ENCODE results near the gene NFIA.

The NFIA gene

DNA sequence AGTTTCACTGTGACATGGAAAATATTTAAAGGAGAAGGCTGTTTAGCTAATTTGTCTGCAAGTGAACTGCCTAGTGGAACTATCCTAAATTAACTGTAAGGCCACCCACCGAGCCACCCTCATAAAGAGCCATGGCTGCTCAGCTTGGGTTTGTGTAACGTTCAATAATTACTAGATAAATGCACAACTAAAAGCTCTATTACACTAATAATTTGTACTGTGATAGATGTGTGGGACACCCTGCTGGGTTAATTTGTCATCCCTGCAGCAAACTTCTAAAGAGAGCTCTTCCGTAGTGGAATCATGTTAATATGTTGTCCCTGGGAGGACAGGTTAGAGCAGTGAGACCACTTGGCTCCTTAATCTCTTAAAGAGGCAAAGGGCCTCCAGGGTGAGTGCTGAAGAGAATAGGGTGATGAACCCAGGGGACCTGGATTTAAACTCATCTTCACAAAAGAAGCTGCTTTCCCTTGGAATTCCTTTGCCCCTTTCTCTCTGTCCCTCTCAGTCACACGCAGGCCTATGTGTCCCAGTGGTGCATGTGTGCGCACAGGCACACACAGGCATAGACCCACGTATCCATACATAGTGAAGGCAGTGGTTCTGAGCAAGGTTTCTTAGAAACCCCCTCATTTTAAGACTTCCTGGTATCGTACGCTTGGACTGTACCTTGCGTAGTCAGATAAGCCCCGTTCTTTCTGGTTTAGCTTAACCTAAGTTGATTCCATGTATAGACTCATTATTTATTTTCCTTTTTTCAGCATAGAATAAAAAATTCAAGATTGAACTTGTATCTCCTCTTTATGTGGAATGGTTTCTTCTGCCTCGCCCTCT lies 310.3 kb downstream of the NFIA start (continued):
- TF ChIP-seq, protein P1, sequence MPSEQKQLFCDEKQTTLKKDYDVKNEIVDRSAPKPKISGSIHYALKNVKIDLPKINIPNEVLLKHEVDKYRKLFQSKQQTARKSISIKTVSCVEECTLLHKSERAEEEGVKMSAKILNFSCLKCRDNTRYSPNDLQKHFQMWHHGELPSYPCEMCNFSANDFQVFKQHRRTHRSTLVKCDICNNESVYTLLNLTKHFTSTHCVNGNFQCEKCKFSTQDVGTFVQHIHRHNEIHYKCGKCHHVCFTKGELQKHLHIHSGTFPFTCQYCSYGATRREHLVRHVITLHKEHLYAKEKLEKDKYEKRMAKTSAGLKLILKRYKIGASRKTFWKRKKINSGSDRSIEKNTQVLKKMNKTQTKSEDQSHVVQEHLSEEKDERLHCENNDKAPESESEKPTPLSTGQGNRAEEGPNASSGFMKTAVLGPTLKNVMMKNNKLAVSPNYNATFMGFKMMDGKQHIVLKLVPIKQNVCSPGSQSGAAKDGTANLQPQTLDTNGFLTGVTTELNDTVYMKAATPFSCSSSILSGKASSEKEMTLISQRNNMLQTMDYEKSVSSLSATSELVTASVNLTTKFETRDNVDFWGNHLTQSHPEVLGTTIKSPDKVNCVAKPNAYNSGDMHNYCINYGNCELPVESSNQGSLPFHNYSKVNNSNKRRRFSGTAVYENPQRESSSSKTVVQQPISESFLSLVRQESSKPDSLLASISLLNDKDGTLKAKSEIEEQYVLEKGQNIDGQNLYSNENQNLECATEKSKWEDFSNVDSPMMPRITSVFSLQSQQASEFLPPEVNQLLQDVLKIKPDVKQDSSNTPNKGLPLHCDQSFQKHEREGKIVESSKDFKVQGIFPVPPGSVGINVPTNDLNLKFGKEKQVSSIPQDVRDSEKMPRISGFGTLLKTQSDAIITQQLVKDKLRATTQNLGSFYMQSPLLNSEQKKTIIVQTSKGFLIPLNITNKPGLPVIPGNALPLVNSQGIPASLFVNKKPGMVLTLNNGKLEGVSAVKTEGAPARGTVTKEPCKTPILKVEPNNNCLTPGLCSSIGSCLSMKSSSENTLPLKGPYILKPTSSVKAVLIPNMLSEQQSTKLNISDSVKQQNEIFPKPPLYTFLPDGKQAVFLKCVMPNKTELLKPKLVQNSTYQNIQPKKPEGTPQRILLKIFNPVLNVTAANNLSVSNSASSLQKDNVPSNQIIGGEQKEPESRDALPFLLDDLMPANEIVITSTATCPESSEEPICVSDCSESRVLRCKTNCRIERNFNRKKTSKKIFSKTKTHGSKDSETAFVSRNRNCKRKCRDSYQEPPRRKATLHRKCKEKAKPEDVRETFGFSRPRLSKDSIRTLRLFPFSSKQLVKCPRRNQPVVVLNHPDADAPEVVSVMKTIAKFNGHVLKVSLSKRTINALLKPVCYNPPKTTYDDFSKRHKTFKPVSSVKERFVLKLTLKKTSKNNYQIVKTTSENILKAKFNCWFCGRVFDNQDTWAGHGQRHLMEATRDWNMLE (tag by site-specific recombination; conservative IDR thresholded peaks at IDR 0.05; ENCODE audit: low read depth), result no peak
- TF ChIP-seq GLIS1 (tag by site-specific recombination; IDR thresholded peaks at IDR 0.05), result peak; percentile 75
- TF ChIP-seq PRDM6 (tag by site-specific recombination; IDR thresholded peaks at IDR 0.05), result peak; percentile 79
- TF ChIP-seq ZNF623 (tag by site-specific recombination; IDR thresholded peaks at IDR 0.05), result no peak
- TF ChIP-seq FEZF1 (tag by site-specific recombination; IDR thresholded peaks at IDR 0.05), result peak; percentile 84
- TF ChIP-seq ZNF133 (tag by site-specific recombination; IDR thresholded peaks at IDR 0.05), result no peak
- no peak for TF ChIP-seq ZNF362 (tag by site-specific recombination; IDR thresholded peaks at IDR 0.05)
- TF ChIP-seq ZNF561 (tag by site-specific recombination; IDR thresholded peaks at IDR 0.05; ENCODE audit: borderline replicate concordance), result no peak
- TF ChIP-seq YY1 (tag by site-specific recombination; IDR thresholded peaks at IDR 0.05), result no peak
- TF ChIP-seq ZIC2 (tag by site-specific recombination; IDR thresholded peaks at IDR 0.05), result peak; percentile 75

DNA sequence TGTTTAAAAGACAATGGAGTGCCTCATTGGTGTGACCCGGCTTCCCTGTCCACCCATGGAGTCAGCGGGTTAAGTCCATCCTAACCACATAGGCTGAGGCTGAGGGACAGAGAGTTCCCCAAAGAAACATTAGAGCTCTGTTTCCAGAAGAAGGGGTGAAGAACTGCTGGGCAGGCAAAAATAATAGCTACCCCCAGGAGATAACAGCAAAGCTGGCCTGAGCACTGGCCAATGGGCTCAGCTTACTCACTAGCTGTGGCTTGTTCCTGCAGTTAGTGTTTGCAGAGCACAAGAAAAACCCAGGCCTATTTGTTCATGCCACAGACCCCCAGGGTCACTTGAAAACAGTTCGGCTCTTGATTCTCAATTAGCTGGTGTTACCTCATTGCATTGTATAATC lies 311.2 kb downstream of the NFIA start:
- Histone ChIP-seq H3K36me3 (ENCODE audit: control insufficient read depth in 2 of 2, insufficient read depth in 1 of 2, low read length in 2 of 2) (no peaks in the 10 kb centered on the region), H3K9me3 (ENCODE audit: control insufficient read depth, insufficient read depth, low read depth, low read length) (no peaks in the 10 kb centered on the region), H3K4me3 (ENCODE audit: low read depth, low read length) (no peak overlapping the region), H3K27ac (ENCODE audit: extremely low read depth, low read depth, low read length) (no peak overlapping the region), H3K4me1 (ENCODE audit: control insufficient read depth, insufficient read depth, low read length) (peaks cover 17% of the 10 kb centered on the region)
- CTCF ChIA-PET, result no interaction called here
- POLR2A ChIA-PET, result no interaction called here
- TF ChIP-seq SP7 (tag by site-specific recombination; IDR thresholded peaks at IDR 0.05) (no peak), ZIC2 (tag by site-specific recombination; IDR thresholded peaks at IDR 0.05) (no peak), ZBTB7A (tag by site-specific recombination; IDR thresholded peaks at IDR 0.05; ENCODE audit: low read depth) (no peak), ZNF416 (tag by site-specific recombination; IDR thresholded peaks at IDR 0.05) (no peak), ZNF274 (IDR thresholded peaks at IDR 0.05; ENCODE audit: low read length) (no peak), ZNF274 (tag by site-specific recombination; IDR thresholded peaks at IDR 0.05; ENCODE audit: borderline replicate concordance) (no peak), ZSCAN16 (tag by site-specific recombination; IDR thresholded peaks at IDR 0.05) (no peak), ZNF239 (tag by site-specific recombination; IDR thresholded peaks at IDR 0.05) (no peak), ZNF112 (tag by site-specific recombination; IDR thresholded peaks at IDR 0.05) (no peak), ZNF585B (tag by site-specific recombination; IDR thresholded peaks at IDR 0.05) (no peak), ZNF639 (tag by site-specific recombination; IDR thresholded peaks at IDR 0.05) (no peak), MEIS1 (CRISPR knock-in tag; IDR thresholded peaks at IDR 0.05; ENCODE audit: borderline replicate concordance) (no peak), ZBTB49 (tag by site-specific recombination; IDR thresholded peaks at IDR 0.05; ENCODE audit: low read depth) (no peak), ZNF16 (tag by site-specific recombination; IDR thresholded peaks at IDR 0.05; ENCODE audit: low read depth) (no peak), ZNF362 (tag by site-specific recombination; IDR thresholded peaks at IDR 0.05) (no peak)

All from HEK293 (cell line).